GM23338 (cell line): ENCODE data around the gene TXNDC17.

ENCODE experiments used
- CREB1 ChIP-seq: fragments of 250-450 bp; sonication (Bioruptor Pico); IDR thresholded peaks from 2 replicates; pipeline ENCODE4 v1.5.0; 2020; ENCODE audit warnings: low read depth, mild to moderate bottlenecking, moderate library complexity
- CTCF ChIP-seq, 2 experiments: fragments of 200-600 bp in 1 of 2; sonication (generic) in 1 of 2; conservative IDR thresholded peaks; 2 replicates each; pipeline versions ENCODE4 v1.5.1 to v1.6.1; 2016 to 2017; ENCODE audit warnings: antibody characterized with exemption in 2 of 2, low read depth in 2 of 2, mild to moderate bottlenecking in 2 of 2, moderate library complexity in 1 of 2
- ETS1 ChIP-seq: IDR thresholded peaks from 2 replicates; pipeline ENCODE4 v1.6.1; 2016; ENCODE audit warnings: antibody characterized with exemption
- EZH2 ChIP-seq: fragments of 200-600 bp; sonication (generic); IDR thresholded peaks from one replicate; pipeline ENCODE4 v1.8.0; 2017; ENCODE audit warnings: antibody characterized with exemption, mild to moderate bottlenecking, low read depth; ENCODE audit not compliant: unreplicated experiment
- EZH2phosphoT487 ChIP-seq: fragments of 200-600 bp; sonication (generic); IDR thresholded peaks from one replicate; pipeline ENCODE4 v1.8.1; 2018; ENCODE audit warnings: antibody characterized with exemption; ENCODE audit not compliant: unreplicated experiment
- NANOG ChIP-seq: IDR thresholded peaks from 2 replicates; pipeline ENCODE4 v1.6.1; 2016; ENCODE audit warnings: antibody characterized with exemption, borderline replicate concordance
- POLR2AphosphoS5 ChIP-seq: IDR thresholded peaks from 2 replicates; pipeline ENCODE4 v1.6.1; 2016; ENCODE audit warnings: antibody characterized with exemption, low read depth
- REST ChIP-seq: IDR thresholded peaks from one replicate; pipeline ENCODE4 v1.6.1; 2018; ENCODE audit warnings: antibody characterized with exemption; ENCODE audit not compliant: unreplicated experiment

GRCh38 chr17:6633263-6633662 is 7.6 kb upstream of the TXNDC17 start:
- TF ChIP-seq CTCF (conservative IDR thresholded peaks at IDR 0.05; ENCODE audit: low read depth in 2 of 2): no peak
- TF ChIP-seq ETS1: no peak
- TF ChIP-seq REST: no peak
- no peak for TF ChIP-seq EZH2
- TF ChIP-seq EZH2phosphoT487: no peak
- no peak for TF ChIP-seq CREB1
- no peak for TF ChIP-seq POLR2AphosphoS5
- TF ChIP-seq NANOG: no peak
